GM21515 (cell line): ENCODE results near the gene FKBP7.
A peak's percentile ranks its signal among the peaks of the same experiment; 100 is the strongest.
"Not testable (repeated sequence)": the region's sequence is repeated elsewhere in the genome, so short reads cannot be mapped to it uniquely, and the experiment has no call there.

Experiments
- ATAC-seq: cut with Tn5 transposase; IDR thresholded peaks from one replicate; pipeline ENCODE4 v1.9.1; 2021; ENCODE audit not compliant: unreplicated experiment

Gene FKBP7

DNA sequence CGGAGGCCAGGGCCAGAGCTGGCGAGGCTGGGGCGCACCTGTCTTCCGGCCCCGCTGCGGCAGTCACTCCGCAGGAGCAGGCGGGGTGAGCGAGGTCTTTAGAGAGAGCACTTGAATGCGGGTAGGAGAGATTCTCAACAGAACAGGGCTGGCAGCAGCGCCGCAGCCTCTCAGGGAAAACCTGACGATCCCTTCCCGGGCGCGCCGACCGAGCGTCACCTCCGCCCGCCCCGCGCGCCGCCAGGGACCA lies 28.0 kb downstream of the FKBP7 start:
- peak; percentile 52 for ATAC-seq

GRCh38 chr2:178449700-178450523 lies 28.5 kb downstream of the FKBP7 start:
- peak; percentile 14 for ATAC-seq

DNA sequence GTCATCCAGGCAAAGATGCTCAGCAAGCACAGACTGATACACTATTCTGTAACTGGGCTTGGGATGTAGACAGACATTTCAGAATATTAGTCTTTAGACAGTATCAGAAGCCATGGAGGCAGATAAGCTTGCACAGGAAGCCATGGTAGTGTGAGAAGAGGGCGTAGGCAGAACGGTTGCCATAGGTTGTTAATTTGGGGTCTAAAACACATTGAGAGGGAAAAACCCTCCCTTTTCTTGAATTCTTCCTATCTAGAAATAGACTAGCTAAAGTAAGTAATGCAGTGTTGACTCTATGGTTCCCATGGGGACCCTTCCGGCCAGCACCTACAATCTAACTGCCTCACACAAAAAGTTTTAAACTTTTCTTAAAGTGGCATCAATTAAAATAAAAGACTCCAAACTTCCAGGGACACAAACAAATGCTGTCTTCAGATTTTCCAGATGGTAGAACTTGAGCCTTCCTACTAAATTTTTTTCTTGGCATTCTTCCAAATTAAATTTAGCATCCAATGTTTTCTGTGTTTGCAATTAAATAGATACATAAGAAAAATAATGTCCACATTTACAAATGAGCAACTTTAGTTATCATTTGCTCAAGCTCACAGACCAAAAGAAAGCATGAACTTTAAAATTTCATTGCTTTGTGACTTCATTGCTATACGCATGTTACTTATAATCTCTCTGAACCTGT lies 29.3 kb downstream of the FKBP7 start:
- ATAC-seq: no peak

- no peak for ATAC-seq
Measured at GRCh38 chr2:178441426-178441825, 37.0 kb downstream of the FKBP7 start.

- ATAC-seq: no peak
Measured at GRCh38 chr2:178436662-178437061, 41.7 kb downstream of the FKBP7 start.

DNA sequence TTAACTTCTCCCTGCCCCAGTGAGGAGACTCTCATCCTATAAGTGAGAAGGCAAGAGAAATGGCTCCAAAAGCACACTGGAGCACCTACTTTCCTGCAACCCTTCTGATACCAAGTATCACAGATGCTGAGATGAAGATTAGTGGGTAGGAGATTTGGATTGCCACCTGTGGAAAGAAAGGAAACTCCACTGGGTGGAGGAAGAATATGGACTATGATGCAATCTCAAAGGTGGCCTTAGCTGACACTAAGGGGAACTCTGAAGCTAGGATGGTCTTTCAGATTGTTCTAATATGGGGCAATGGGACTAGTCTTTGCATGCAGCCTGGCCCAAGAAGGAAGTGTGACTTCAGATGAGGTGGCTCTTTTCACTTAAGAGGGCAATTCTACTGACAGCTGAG lies 49.1 kb downstream of the FKBP7 start:
- no peak for ATAC-seq

DNA sequence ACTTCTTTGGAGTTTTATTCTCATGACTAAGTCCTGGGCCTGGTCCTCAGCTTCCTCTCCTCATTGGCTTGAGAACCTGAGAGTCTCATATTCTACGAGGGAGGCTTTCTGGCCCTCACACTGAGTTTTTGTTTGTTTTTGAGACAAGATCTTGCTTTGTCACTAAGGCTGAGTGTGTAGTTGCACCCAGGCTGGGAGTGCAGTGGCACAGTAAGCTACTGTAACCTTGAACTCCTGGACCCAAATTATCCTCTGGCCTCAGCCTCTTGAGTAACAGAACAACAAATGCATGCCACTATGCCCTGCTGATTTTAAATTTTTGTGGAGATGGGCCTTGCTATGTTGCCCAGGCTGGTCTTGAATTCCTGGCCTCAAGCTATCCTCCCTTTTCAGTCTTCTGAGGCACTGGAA lies 50.0 kb downstream of the FKBP7 start:
- no peak for ATAC-seq

DNA sequence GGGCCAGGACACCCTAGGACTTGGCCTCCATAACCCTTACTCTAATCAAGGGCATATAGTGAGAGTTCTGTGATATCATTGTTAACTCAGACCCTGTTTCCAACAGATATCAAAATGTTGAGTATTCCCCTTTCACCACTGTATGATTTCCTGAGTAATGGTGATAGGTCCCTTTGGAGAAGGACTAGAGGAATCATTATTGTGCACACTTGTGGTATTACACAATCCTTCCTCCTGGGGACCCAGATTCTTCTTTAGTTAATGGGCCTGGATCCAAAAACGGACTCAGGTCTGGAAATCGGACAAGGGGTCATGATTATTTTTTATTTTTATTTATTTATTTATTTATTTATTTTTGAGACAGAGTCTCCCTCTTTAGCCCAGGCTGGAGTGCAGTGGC lies 50.9 kb downstream of the FKBP7 start:
- ATAC-seq: no peak

- ATAC-seq: no peak
Measured at GRCh38 chr2:178426388-178426787, 52.0 kb downstream of the FKBP7 start.

- ATAC-seq: no peak
Measured at GRCh38 chr2:178425255-178425827, 53.1 kb downstream of the FKBP7 start.

DNA sequence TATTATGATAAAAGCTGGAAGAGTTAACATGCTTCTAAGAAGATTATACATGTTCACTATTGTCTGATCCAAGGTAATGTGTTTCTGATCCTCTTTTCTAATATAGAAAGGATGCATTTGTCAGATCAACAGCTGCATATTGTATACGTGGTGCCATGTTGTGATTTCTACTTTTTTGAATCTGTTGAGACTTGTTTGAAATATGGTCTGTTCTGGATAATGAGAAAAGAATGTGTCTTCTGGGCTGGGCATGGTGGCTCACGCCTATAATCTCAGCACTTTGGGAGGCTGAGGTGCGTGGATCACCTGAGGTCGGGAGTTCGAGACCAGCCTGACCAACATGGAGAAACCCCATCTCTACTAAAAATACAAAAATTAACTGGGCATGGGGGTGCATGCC lies 54.7 kb downstream of the FKBP7 start:
- ATAC-seq: not testable (repeated sequence)

- no peak for ATAC-seq
Measured at GRCh38 chr2:178422097-178422496, 56.3 kb downstream of the FKBP7 start.

DNA sequence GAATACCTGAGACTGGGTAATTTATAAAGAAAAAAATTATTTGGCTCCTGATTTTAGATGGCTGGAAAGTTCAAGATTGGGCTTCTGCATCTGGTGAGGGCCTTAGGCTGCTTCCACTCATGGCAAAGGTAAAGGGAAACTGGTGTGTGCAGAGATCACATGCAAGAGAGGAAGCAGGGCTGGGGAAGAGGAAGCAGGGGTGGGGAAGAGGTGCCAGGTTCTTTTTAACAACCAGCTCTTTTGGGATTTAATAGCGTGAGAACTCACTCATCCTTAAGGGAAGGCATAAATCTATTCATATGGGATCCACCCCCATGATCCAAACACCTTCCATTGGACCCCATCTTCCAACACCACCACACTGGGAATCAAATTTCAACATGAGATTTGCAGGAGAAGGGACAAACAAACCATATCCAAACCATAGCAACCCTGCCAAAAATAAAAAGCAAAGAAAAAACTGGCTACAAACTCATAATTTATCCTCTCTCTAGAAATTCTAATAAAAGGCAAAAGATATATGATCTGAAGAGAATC lies 57.9 kb downstream of the FKBP7 start:
- ATAC-seq: no peak

GRCh38 chr2:178419123-178419522 lies 59.3 kb downstream of the FKBP7 start:
- no peak for ATAC-seq

GRCh38 chr2:178418426-178418825 lies 60.0 kb downstream of the FKBP7 start:
- no peak for ATAC-seq

DNA sequence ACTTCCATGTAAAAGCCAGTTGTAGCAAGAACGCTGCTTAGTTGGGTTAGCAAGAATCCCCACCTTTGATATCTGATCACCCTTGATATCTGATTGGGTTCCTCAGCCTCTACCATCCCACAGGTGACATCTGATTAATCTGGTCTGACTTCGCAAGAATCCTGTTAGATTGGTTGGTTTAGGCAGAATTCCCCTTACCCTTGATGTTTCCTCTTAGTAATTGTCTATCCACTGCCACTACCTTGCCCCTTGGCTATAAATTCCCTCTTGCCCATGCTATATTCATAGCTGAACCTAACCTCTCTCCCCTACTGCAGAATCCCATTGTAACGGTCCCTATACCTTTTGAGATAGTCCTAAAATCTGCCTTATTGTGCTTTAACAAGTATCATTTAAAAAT lies 60.5 kb downstream of the FKBP7 start:
- no peak for ATAC-seq

GRCh38 chr2:178415979-178416378 lies 62.4 kb downstream of the FKBP7 start:
- ATAC-seq: no peak

- peak; percentile 83 for ATAC-seq
Measured at GRCh38 chr2:178414266-178415247, 63.8 kb downstream of the FKBP7 start.
